ENCODE data around the gene C4orf50.
A peak's percentile ranks its signal among the peaks of the same experiment; 100 is the strongest.

Gene C4orf50

GRCh38 chr4:5992828-5993321 lies 25.4 kb downstream of the C4orf50 start:
- no peak for DNase-seq (ENCODE audit: low read depth)

GRCh38 chr4:5992171-5992827 lies 25.9 kb downstream of the C4orf50 start:
- no peak for DNase-seq (ENCODE audit: low read depth)

- DNase-seq (ENCODE audit: low read depth) = no peak
Observed at GRCh38 chr4:5991405-5991804, 26.8 kb downstream of the C4orf50 start.

DNA sequence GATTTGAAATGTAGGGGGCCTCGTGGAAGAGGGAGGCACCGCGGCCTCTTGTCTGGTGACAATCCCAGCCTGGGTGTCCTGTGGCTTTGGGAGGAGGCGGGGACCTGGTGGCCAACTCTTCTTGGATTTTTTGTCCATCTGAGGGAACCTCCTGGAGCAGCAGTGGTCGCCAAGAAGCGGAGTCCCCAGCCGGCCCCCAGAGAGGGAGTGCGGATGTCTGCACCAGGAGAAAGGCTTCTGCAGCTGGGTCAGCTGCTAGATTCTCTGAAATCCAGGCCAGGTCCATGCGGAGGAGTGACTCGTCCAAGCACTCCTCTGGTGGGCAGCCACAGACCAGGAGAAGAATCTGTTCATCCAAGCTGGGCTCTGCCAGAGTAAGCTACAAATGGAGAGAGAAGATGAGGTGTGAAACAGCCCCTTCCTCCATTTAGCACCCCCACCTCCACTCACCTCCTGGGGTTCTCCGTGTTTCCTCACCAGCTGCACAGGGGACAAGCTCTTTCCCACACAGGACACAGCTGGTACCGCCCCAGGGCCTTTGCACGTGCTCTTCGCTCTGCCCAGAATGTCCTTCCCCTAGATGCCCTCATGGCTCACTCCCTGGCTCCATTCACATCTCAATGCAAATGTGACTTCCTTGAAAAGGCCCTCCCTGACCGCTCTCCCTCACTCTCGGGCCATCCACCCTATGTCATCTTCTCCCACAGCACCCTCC lies 27.6 kb downstream of the C4orf50 start:
- no peak for DNase-seq (ENCODE audit: low read depth)

- no peak for DNase-seq (ENCODE audit: low read depth)
Observed at GRCh38 chr4:5989236-5990225, 28.7 kb downstream of the C4orf50 start.

GRCh38 chr4:5988086-5988845 lies 30.0 kb downstream of the C4orf50 start:
- DNase-seq (ENCODE audit: low read depth) = no peak

- DNase-seq (ENCODE audit: low read depth) = no peak
Observed at GRCh38 chr4:5984843-5985242, 33.4 kb downstream of the C4orf50 start.

DNA sequence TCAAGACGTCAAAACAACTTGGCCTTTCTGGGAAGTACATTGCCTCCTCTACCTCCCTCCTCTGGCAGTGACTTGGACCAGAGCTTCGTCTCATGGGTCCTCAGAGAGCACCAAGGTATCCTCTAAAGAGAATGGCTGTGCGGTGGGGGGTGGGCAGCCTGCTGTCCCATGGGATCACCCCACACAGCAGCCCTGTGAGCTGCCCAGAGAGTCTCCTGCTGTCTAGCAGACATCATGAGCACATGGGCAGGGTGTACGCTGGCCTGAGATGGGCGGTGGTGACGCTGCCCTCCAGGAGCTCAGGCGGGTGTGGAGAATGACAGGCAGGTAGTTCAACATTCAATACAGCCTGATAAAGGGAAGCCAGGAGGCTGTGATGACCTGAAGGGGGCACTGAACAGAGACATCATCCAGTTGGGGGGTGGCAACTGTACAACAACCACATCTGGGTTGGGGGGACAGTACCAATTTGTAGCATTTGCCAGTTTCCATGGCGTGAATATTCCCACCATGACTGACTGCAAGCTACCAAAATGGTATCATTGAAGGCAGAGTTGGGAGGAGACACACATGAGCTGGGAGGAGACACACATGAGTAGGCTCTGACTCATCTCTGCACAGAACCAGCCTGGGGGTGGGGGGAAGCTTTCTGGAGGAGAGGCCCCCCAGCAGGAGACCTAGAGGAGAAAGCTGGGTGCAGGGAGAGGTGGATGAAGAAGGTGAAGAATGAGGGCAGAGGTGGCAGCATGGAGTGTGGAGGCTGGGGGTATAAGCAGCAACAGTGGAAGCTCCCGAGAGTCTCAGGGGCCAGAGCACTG lies 35.9 kb downstream of the C4orf50 start:
- no peak for DNase-seq (ENCODE audit: low read depth)

DNA sequence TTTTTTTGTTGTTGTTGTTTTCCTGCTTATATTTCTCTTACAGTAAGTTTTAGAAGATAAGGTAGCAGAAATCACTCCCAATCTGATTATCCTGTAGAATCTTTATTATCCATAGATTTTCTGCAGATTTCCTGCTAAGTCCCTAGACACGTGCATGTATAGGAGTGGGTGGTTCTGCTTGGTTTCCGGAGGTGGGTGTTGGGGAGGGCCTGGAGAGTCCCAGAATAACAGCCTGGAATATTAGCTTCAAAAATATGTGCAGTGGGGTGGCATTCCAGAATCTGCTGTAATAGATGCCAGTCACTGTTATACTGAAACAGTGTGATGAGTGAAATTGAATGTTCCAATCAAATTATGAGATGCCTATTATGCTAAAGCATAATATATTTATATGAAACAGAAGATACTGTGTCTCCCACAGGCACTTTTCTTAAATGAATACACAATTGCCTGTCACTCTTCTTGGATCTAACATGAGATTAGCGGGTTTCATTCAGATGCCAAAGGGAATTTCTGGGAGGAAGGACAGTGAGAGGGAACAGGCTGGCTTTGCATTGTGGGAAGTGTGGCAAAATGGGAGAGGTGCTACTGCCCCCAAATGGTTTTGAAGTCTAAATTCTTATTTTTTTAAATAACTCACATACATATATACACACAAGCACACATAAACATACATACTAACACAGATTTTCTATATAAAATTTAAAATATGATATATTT lies 37.6 kb downstream of the C4orf50 start:
- DNase-seq (ENCODE audit: low read depth) = no peak

GRCh38 chr4:5979981-5980380 lies 38.2 kb downstream of the C4orf50 start:
- DNase-seq (ENCODE audit: low read depth) = peak; percentile 6

DNA sequence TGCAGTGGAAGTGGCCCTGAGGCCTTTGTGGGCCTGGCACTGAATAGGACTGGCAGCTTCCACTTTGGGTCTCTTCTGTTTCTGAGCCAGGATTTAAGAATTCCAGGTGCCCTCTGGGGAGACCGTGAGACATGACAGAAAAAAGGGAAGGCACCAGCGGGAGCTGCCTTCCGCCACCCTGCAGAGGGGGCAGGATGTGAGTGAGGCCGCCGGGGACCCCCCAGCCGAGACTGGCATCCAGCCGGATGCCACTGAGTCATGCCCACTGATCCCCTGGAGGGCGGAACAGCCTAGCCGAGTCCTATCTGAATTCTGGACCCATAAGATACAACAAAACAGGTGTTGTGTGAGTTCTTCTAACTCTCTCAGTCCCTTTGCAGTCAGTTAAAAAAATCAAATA lies 41.3 kb downstream of the C4orf50 start:
- DNase-seq (ENCODE audit: low read depth) = no peak

DNA sequence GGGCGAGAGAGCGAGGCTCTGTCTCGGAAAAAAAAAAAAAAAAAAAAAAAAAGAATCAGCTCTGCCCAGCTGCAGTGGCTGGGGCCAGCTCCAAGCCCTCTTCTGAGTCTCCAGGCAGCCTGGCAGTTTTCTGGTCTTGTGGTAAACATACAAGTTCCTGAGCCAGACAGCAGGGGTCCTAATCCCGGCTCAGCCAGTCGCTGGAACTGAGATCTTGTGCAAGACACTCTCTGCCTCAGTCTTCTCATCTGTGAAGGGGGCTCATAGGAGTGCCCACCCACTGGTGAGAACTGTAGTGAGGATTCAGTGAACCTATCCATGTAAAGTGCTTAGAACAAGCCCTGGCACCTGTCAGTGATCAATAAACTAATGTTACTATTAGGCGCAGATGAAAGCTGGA lies 41.8 kb downstream of the C4orf50 start:
- no peak for DNase-seq (ENCODE audit: low read depth)

DNA sequence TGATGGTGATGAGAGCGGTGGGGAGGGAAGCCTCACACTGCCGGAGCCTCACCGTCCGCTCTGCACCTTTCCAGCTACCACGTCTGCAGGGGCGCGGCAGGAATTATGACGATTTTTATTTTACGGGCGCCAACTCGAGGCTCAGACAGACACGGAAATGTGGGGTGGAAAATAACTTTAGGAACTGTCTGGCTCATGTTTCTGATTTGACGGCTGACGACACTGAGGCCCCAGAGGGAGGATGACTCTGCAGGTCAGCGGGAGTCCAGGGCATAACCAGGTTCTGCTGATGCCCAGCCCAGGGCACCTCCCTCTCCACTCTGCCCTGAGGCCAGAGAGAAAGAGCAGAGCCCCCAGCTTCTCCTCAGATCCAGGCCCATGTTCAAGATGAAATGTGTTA lies 43.9 kb downstream of the C4orf50 start:
- DNase-seq (ENCODE audit: low read depth) = no peak

- DNase-seq (ENCODE audit: low read depth) = no peak
Observed at GRCh38 chr4:5973486-5974220, 44.6 kb downstream of the C4orf50 start.

- no peak for DNase-seq (ENCODE audit: low read depth)
Observed at GRCh38 chr4:5973033-5973432, 45.2 kb downstream of the C4orf50 start.

DNA sequence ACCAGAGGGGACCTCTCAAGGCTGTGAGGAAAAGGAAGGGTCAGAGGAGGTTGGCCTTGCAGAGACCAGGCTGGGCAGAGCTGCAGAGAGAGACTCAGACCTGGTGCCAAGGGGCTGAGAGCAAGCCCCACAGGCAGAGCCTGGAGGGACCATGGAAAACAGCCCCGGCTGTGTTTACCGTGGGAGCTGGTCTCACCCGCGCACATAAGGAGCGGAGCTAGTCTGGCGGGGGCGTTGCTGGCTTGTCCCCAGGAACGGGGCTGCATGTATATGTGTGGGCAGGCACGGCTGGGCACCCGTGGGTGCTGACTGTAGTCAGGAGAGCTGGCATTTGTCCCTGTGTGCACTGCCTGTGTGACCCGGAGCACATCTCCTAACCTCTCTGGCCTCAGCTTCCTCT lies 45.7 kb downstream of the C4orf50 start:
- no peak for DNase-seq (ENCODE audit: low read depth)

DNA sequence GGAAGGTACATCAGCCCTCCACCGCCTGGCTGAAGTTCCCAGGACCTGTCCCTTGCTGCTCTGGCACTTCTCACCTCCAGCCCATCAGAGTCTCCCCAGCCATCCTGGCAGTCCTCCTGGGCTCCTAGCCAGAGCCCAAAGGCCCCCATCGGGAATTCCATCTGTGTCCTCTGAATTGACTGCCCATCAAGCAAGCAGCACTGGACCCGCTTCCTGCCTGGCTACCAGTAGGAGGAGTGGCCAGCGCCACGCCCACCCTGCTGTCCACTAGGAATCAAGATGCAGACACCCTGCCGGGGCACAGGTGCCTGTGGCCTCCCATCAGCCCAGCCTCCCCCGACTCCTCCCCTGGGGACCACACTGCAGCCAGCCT lies 47.2 kb downstream of the C4orf50 start:
- no peak for DNase-seq (ENCODE audit: low read depth)

DNA sequence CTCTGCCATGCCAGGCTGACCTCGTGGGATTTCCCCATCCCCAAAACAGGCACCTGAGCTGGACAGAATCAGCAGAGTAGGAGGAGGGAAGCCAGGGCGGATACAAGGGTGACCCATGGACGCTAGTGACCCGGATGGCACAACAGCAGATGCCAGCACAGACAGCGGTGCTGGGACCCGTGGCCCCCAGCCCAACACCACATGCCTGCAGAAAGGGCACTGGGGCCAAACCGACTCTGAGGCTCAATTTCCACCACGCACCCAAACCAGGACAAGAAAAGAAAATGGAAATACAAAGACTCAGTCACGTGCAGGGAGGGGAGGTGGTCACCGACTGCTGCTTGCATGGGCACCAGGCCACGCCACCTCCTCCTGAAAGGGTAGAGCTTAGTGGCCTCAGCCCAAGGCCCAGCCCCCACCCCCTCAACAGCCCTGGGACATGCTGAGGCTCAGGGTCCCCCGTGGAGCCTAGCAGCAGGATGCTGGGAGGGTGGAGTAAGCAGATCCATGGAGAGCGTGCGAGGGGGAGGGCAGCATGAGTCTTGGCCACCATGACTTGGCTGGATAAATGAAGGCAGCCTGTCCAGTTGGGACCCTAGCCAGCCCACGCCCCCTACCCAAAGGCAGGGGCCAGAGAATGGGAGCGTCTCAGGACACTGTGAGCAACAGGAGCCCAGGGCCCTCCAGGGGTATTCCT lies 47.7 kb downstream of the C4orf50 start:
- no peak for DNase-seq (ENCODE audit: low read depth)

DNA sequence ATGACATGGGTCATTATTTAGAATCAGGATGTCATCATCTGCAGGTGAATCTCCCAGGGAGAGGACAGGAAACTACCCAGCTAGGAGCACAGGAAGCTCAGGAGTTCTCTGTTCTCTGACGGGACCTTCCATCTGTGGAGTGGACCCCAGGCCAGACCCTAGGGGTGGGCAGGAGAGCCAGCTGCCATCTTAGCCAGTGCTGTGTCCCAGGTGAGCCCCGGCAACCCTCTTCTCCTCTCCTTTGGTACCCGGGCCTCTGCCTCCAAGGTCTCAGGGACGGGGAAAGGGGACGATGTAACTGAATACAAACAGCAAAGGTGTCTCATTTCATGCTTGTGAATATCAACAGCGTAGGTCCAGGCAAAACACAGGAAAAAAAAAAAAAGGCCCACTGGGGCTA lies 48.5 kb downstream of the C4orf50 start:
- DNase-seq (ENCODE audit: low read depth) = no peak
